GM20431 (cell line): ENCODE data around the gene FERMT3.

Experiments
- in situ Hi-C: fragments of 300-500 bp; cut with MseI, MboI; formaldehyde crosslinking; loops from one replicate; pipeline ENCODE4 v1.15.0; 2020; ENCODE audit warnings: low sequenced_read_pairs; ENCODE audit not compliant: unreplicated experiment

The FERMT3 gene

GRCh38 chr11:64218628-64219353 lies 12.3 kb downstream of the FERMT3 start:
- in situ Hi-C loops: no loop called here

- in situ Hi-C loops: no loop called here
These were observed 12.8 kb downstream of the FERMT3 start for GRCh38 chr11:64219354-64219684.

- in situ Hi-C loops: no loop called here
These were observed 13.2 kb downstream of the FERMT3 start for GRCh38 chr11:64219755-64220154.

DNA sequence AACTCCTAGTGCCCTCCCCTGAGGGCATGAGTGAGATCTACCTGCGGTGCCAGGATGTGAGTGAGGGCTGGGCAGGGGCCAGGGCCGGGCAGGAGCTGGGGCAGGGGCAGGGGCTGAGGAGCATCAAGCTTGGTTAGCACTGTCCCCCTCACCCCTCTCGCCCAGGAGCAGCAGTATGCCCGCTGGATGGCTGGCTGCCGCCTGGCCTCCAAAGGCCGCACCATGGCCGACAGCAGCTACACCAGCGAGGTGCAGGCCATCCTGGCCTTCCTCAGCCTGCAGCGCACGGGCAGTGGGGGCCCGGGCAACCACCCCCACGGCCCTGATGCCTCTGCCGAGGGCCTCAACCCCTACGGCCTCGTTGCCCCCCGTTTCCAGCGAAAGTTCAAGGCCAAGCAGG lies 13.8 kb downstream of the FERMT3 start:
- in situ Hi-C loops: no loop called here

DNA sequence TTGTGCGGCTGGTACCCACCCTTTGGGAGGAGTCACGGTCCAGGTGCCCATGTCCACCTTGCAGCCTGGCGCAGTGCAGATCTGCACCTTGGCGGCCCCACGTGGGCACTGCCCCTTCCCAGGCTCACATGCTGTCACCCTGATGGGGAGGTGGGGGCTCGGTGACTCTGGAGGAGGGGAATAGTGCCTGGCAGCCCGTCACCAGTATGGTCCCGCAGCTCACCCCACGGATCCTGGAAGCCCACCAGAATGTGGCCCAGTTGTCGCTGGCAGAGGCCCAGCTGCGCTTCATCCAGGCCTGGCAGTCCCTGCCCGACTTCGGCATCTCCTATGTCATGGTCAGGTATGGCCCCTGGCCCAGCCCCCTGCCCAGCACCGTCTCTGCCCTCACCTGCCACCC lies 14.3 kb downstream of the FERMT3 start:
- in situ Hi-C loops: no loop called here

DNA sequence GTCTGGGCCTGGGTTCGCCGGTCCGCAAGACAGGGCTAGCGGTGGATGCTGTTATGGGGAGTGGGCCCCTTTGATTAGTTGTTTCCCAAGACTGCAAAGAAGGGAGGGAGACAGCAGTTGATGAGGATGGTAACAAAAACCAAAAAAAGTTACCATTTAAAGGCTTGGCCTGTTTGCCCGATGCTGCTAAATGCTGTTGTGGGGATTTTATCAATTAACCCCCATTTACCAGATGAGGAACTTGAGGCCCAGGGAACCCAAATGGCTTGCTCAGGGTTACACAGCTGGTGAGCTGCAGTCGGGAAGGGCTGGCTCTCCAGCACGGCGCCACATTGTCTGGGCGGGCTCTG lies 16.1 kb downstream of the FERMT3 start:
- in situ Hi-C loops: no loop called here

DNA sequence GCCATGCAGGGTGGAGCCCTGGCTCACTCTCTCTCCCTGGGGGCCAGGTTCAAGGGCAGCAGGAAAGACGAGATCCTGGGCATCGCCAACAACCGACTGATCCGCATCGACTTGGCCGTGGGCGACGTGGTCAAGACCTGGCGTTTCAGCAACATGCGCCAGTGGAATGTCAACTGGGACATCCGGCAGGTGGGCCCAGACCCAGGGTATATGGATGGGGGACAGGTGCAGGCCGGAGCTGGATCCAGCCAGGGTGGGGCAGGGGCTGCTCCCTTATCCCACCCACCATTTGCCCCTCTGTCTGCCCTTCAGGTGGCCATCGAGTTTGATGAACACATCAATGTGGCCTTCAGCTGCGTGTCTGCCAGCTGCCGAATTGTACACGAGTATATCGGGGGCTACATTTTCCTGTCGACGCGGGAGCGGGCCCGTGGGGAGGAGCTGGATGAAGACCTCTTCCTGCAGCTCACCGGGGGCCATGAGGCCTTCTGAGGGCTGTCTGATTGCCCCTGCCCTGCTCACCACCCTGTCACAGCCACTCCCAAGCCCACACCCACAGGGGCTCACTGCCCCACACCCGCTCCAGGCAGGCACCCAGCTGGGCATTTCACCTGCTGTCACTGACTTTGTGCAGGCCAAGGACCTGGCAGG lies 16.6 kb downstream of the FERMT3 start:
- in situ Hi-C loops: no loop called here

DNA sequence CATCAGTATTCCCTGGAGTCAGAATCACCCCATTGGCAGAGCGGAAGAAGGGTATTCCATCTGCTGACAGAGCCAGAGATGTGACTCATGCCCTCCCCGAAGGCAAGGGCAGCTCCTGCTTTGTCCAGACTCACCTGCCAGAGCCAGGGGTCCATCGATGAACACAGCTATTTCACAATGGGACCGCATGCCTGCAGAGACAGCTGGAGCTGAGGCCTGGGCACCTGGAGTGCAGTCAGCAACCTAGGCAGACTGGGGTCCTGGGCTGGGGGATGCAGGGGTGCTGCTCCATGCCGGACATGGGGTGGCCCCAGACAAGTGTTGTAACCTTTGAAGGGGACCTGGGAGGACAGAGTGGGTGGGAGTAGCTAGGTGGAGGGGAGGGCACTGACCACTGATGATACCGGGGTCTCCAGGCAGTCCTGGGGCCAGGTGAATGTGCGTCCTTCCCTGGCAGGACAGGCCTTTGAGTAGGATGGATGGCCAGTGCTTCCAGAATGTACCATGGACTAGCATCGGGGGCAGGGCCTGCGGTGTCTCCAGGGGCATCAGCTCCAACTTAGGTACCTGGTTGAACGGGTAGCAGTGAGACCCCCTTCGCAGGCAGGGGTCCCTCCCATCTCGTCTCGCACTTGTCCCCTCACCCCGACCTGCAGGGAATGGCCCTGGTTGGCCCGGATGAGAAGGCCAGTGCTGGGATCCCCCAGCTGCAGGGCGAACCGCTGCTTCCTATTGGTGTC lies 17.8 kb downstream of the FERMT3 start:
- in situ Hi-C loops: no loop called here

DNA sequence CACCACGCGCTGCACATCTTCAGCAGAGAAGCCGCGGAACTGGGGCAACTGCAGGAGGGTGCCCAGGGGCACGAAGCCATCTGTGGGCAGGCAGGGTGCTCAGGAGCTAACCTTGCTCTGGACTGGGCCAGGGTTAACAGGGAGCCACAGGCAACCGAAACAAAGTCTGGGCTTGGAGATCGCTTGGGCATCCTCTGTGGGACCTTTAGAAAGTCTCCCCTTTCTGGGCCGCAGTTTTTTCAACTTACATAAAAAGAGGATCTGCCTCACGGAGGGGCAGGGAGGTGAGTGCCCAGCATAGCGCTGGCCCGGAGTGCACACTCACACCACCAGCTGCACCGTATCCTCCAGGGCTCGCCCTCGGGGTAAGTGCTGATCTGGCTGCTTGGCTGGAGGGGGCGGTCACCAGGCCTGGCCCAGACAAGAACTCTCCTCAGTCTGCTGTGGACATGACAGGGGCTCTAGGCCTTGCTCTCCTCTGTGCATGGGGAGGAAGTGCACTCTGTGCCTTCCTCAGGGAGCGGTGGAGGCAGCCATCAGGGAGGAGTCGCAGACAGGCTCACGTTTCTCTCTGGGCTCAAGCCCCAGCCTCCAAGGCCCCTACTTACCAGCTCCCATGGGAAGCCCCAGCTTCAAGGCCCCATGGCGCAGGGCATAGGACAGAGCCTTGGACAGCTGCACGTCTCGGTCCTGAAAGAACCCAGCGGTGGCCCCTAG lies 18.5 kb downstream of the FERMT3 start:
- in situ Hi-C loops: no loop called here

DNA sequence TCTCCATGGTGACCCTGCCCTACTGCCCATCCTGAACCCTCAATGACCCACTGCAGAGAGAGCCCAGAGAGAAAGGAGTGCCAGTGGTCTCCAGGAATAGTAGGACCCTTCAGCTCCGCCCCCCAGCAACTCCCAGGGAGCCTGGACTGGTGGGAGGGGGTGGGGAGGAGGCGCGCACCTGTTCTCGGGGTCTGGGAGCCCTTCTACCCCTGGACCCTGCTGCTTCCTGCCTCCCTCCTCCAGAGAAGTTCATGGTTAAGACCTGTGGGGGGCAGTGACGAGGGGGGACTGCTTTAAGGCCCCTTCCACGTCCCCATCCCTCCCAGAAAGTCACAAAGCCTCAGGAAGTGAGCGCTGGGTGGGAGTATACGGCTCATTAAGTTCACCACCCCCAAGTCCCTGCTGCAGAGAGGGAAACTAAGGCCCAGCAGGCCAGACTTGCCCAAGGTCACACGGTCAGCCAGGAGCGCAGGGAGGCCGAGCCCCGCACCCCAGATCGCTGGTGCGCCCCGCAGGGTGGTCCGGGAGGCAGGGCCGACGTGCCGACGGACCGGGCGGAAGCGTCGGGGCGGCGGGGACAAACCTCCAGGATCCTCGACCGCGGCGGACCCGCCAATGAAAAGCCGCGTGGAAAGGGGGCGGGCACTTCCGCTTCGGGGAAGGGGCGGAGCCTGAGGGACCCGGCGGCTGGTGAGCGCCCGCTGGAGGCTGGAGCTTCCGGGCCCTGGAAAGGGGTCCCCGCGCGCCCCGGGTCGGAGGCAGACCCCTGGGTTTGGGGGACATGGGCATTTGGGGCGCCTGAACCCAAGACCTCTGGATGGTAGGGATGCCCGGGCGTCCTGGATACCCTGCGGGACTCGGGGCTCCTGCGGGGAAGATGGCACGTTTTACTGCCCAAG lies 19.3 kb downstream of the FERMT3 start, which contains the start of the genes NUDT22 and TRPT1:
NUDT22 (plus strand) TSS at position 667 of the 899 bp plus-strand sequence. CDS start 379 bp downstream, outside the sequence.
TRPT1 (minus strand) TSS at position 579 of the 899 bp plus-strand sequence; CDS start at position 253, 326 bp downstream.
- in situ Hi-C loops: no loop called here

DNA sequence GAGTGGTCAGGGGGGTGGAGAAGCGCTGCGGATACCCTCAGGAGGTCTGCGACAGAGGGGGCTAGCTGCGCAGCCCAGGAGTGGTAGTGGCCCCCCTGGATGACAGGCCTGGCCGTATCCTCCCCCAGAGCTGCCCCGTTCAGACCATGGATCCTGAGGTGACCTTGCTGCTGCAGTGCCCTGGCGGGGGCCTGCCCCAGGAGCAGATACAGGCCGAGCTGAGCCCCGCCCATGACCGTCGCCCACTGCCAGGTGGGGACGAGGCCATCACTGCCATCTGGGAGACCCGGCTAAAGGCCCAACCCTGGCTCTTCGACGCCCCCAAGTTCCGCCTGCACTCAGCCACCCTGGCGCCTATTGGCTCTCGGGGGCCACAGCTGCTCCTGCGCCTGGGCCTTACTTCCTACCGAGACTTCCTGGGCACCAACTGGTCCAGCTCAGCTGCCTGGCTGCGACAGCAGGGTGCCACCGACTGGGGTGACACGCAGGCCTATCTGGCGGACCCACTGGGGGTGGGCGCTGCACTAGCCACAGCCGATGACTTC lies 20.1 kb downstream of the FERMT3 start:
- in situ Hi-C loops: no loop called here

DNA sequence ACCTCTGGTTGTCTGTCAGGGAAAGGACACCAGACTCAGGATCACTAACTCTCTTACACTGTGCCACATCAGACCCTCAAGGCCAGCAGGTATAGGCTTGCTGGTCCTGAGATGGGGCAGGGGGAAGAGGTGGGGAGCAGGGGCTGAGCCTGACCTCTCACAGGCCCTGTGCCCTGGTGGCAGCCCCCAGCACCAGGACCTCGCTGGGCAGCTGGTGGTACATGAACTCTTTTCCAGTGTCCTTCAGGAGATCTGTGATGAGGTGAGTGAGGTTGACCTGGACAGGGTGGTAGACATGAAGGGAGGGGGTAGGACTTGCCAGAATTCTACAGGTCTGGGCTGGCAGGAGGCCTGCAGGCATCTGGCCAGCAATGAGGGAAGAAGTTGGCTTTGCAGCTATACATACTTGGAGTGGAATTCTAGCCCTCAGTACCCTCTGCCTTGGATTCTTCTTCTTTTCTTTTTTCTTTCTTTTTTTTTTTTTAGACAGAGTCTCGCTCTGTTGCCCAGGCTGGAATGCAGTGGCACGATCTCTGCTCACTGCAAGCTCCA lies 21.0 kb downstream of the FERMT3 start:
- in situ Hi-C loops: no loop called here

DNA sequence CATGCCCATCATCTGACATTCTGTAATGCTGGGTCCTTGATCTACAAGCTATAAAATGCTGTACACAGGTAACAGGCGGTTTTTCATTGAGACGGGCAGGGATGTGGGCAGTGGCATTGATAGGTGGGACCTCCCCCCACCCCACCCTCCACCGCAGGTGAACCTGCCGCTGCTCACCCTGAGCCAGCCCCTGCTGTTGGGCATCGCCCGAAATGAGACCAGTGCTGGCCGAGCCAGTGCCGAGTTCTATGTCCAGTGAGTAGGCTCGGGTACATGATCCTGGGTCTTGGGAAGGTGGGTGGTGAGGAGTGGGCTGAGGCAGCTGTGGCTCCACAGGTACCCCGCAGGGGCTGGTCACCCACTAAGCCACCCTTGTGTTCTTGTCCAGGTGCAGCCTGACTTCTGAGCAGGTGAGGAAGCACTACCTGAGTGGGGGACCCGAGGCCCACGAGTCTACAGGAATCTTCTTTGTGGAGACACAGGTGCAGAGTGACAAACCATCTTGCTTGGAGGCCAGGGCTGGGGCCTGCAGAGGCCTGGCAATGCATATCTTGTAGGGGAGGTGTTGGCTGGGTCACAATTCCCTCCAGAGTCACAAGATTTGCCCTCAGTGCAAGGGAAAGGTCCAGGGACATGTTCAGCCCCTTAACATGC lies 22.7 kb downstream of the FERMT3 start:
- in situ Hi-C loops: no loop called here

DNA sequence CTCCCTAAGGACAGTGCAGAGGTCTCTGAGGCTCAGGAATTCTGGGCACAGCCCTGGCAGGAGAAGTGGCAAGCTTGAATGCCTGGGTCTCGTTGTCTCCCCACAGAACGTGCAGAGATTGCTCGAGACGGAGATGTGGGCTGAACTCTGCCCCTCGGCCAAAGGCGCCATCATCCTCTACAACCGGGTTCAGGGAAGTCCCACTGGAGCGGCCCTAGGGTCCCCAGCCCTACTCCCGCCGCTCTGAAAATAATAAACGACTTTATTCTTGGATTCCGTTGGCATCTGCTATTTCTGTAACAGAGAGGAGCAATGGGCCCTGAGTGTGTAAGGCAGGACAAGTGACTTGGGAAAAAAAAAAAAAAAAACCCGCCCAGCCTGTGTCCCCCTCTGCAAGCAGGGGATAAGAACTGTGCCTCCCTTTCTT lies 23.2 kb downstream of the FERMT3 start:
- in situ Hi-C loops: no loop called here

DNA sequence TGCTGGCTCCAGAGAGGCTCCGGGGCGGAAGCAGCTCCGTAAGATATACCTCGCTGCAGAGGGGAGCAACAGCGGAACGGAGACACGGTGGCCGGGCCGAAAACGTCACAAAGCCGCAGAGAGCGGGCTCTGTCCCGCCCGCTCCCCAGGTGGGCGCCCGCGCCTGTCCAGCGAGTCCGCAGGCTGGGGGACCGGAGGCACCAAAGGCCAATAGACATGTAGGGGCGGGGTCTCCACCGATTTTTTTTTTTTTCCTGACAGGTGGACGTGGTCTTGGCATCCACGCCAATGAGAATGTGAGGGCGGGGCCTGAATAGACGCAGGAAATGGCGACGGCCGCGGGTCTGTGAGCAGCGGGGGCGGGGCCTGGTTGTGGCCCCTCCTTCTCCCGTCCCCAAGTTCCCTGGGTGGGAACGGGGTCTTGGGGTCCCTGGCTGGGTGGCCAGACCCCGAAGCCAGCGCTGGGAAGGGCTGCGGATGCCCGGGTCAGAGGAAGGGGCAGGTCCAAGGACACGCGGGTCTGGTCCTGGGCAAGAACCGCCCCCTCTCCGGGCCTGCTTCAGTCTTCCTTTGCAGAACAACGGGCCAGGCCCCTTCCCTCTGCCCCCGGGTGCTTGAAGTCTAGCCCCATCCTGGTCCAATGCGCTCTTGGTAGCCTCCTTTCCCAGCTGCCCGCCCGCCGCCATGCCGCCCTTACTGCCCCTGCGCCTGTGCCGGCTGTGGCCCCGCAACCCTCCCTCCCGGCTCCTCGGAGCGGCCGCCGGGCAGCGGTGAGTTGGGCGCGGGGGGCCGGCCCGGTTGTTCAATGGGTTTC lies 23.9 kb downstream of the FERMT3 start, which contains the start of gene DNAJC4:
DNAJC4 (plus strand) TSS at position 378 of the 814 bp plus-strand sequence; CDS start at position 685, 307 bp downstream.
- in situ Hi-C loops: no loop called here

GRCh38 chr11:64230985-64231365 lies 24.5 kb downstream of the FERMT3 start:
- in situ Hi-C loops: no loop called here

GRCh38 chr11:64231546-64231945 lies 25.0 kb downstream of the FERMT3 start:
- in situ Hi-C loops: no loop called here
